H1 (cell line): ENCODE results near the gene MYO5A. TPM values are rescaled to one million over a fixed set of nuclear protein-coding genes. Genes with fewer than 3 reads are reported as not detected.

ENCODE experiments used
- CTCF ChIA-PET: fragments of 300-600 bp; sonication (Branson Sonifier 250); formaldehyde crosslinking; loops from one replicate; lab custom pipeline; 2021; ENCODE audit not compliant: partially characterized antibody; lab: Charles Lee
- POLR2A ChIA-PET: fragments of 300-600 bp; sonication (Branson Sonifier 250); formaldehyde crosslinking; loops from one replicate; lab custom pipeline; 2021; ENCODE audit warnings: inconsistent platforms; ENCODE audit not compliant: partially characterized antibody; lab: Charles Lee
- DNase-seq, 2 experiments: peaks; one replicate each; pipeline versions ENCODE4 v3.0.0 to v3.0.0-alpha.2; 2010 to 2022; ENCODE audit warnings: low spot score in 2 of 2, low read depth in 1 of 2, mixed read lengths in 1 of 2
- FAIRE-seq: peaks from 2 replicates; lab custom pipeline; 2011; peaks lifted over from hg19 to GRCh38; lab: Jason Lieb, UNC
- H2AFZ ChIP-seq: 2 replicates; pipeline ENCODE4 v1.8.1; 2012; ENCODE audit warnings: low read length, inconsistent platforms
- H2AK5ac ChIP-seq: 2 replicates; pipeline ENCODE4 v1.6.1; 2013; ENCODE audit warnings: low read depth, low read length
- H2BK120ac ChIP-seq: replicated peaks from 2 replicates; pipeline ENCODE3; 2013; ENCODE audit warnings: low read depth, low read length, inconsistent platforms
- H2BK12ac ChIP-seq: 2 replicates; pipeline ENCODE4 v1.6.1; 2013; ENCODE audit warnings: low read depth, low read length
- H2BK15ac ChIP-seq: 2 replicates; pipeline ENCODE4 v1.6.1; 2013; ENCODE audit warnings: low read length
- H2BK20ac ChIP-seq: 2 replicates; pipeline ENCODE4 v1.6.1; 2013; ENCODE audit warnings: low read length
- H2BK5ac ChIP-seq: 2 replicates; pipeline ENCODE4 v1.6.1; 2013; ENCODE audit warnings: low read depth, low read length
- H3K14ac ChIP-seq: 2 replicates; pipeline ENCODE4 v1.6.1; 2013; ENCODE audit warnings: inconsistent platforms; ENCODE audit not compliant: insufficient read length
- H3K18ac ChIP-seq: 2 replicates; pipeline ENCODE4 v1.6.1; 2013; ENCODE audit warnings: low read length; ENCODE audit errors: extremely low read depth
- H3K23ac ChIP-seq: 2 replicates; pipeline ENCODE4 v1.6.1; 2013; ENCODE audit warnings: inconsistent platforms; ENCODE audit not compliant: insufficient read length
- H3K23me2 ChIP-seq: 2 replicates; pipeline ENCODE4 v1.6.1; 2013; ENCODE audit warnings: low read depth, low read length
- H3K27ac ChIP-seq: 2 replicates; pipeline ENCODE4 v1.6.1; 2011; ENCODE audit warnings: low read depth, low read length, inconsistent platforms
- H3K27me3 ChIP-seq, 4 experiments: replicated peaks in 1 of 4; 1 replicate in 1 of 4; 2 replicates in 3 of 4; pipeline versions ENCODE4 v1.6.1 to v1.8.1; 2011 to 2013; ENCODE audit warnings: low read length in 3 of 4, mild to moderate bottlenecking in 3 of 4, inconsistent platforms in 2 of 4, mixed read lengths in 2 of 4, moderate library complexity in 1 of 4; ENCODE audit not compliant: control insufficient read depth in 3 of 4, insufficient read depth in 3 of 4; ENCODE audit errors: extremely low read depth in 1 of 4
- H3K36me3 ChIP-seq, 4 experiments: 2 replicates each; pipeline versions ENCODE4 v1.6.1 to v1.8.1; 2011 to 2013; ENCODE audit warnings: mild to moderate bottlenecking in 4 of 4, low read length in 3 of 4, moderate library complexity in 2 of 4, control low read depth in 1 of 4, inconsistent platforms in 1 of 4; ENCODE audit not compliant: insufficient read depth in 4 of 4, control insufficient read depth in 2 of 4
- H3K4ac ChIP-seq: replicated peaks from 2 replicates; pipeline ENCODE3; 2013; ENCODE audit warnings: low read length, low read depth, mixed read lengths, inconsistent platforms; ENCODE audit not compliant: insufficient read length
- H3K4me1 ChIP-seq, 4 experiments: replicated peaks in 1 of 4; 1 replicate in 1 of 4; 2 replicates in 3 of 4; pipeline versions ENCODE4 v1.6.1 to v1.8.1; 2011 to 2013; ENCODE audit warnings: low read length in 3 of 4, inconsistent platforms in 2 of 4, mixed read lengths in 1 of 4; ENCODE audit not compliant: insufficient read depth in 4 of 4, control insufficient read depth in 3 of 4
- H3K4me2 ChIP-seq, 2 experiments: 2 replicates each; pipeline versions ENCODE4 v1.6.1 to v1.8.1; 2011 to 2013; ENCODE audit warnings: low read depth in 2 of 2, low read length in 2 of 2, control low read depth in 1 of 2, inconsistent platforms in 1 of 2, mild to moderate bottlenecking in 1 of 2; ENCODE audit not compliant: insufficient read depth in 1 of 2
- H3K4me3 ChIP-seq, 4 experiments: fragments of 200-600, 300-600 bp in 1 of 4; sonication (generic), shearing (Covaris generic), sonication (Bioruptor Twin) in 1 of 4; 2 replicates each; pipeline versions ENCODE4 v1.5.1 to v1.8.1; 2011 to 2016; ENCODE audit warnings: low read length in 4 of 4, low read depth in 3 of 4, control low read depth in 2 of 4, inconsistent platforms in 2 of 4, mild to moderate bottlenecking in 2 of 4, mixed read lengths in 1 of 4, moderate library complexity in 1 of 4; ENCODE audit not compliant: insufficient read depth in 2 of 4; ENCODE audit errors: extremely low read depth in 1 of 4
- H3K56ac ChIP-seq: replicated peaks from 2 replicates; pipeline ENCODE3; 2013; ENCODE audit warnings: low read depth, mild to moderate bottlenecking, mixed read lengths, low read length, inconsistent platforms; ENCODE audit not compliant: insufficient read length
- H3K79me1 ChIP-seq: 2 replicates; pipeline ENCODE4 v1.6.1; 2013; ENCODE audit warnings: low read depth, low read length, control low read depth
- H3K79me2 ChIP-seq, 2 experiments: 2 replicates each; pipeline versions ENCODE4 v1.6.1 to v1.8.1; 2012 to 2013; ENCODE audit warnings: low read length in 2 of 2, mild to moderate bottlenecking in 2 of 2, inconsistent platforms in 1 of 2; ENCODE audit not compliant: insufficient read depth in 2 of 2, control insufficient read depth in 1 of 2
- H3K9ac ChIP-seq, 4 experiments: replicated peaks in 1 of 4; 1 replicate in 1 of 4; 2 replicates in 3 of 4; pipeline versions ENCODE4 v1.6.1 to v1.8.1; 2011 to 2013; ENCODE audit warnings: low read depth in 3 of 4, low read length in 3 of 4, control low read depth in 2 of 4, mild to moderate bottlenecking in 2 of 4, moderate library complexity in 2 of 4, inconsistent platforms in 1 of 4; ENCODE audit errors: extremely low read depth in 1 of 4
- H3K9me3 ChIP-seq, 2 experiments: 2 replicates each; pipeline versions ENCODE4 v1.6.1 to v1.8.1; 2012 to 2013; ENCODE audit warnings: mild to moderate bottlenecking in 2 of 2, moderate library complexity in 2 of 2, control low read depth in 1 of 2, inconsistent platforms in 1 of 2, low read depth in 1 of 2, low read length in 1 of 2, mixed read lengths in 1 of 2; ENCODE audit not compliant: insufficient read depth in 2 of 2
- H4K20me1 ChIP-seq, 2 experiments: replicated peaks in 1 of 2; 2 replicates each; pipeline versions ENCODE3 to v1.8.1; 2011 to 2013; ENCODE audit warnings: inconsistent platforms in 2 of 2, low read length in 2 of 2, mild to moderate bottlenecking in 1 of 2; ENCODE audit not compliant: insufficient read depth in 2 of 2, control insufficient read depth in 1 of 2
- H4K5ac ChIP-seq: 2 replicates; pipeline ENCODE4 v1.6.1; 2013; ENCODE audit warnings: low read length, low read depth, mixed read lengths, inconsistent platforms; ENCODE audit not compliant: insufficient read length
- H4K8ac ChIP-seq: 2 replicates; pipeline ENCODE4 v1.8.0; 2013; ENCODE audit warnings: mild to moderate bottlenecking, moderate library complexity, low read length, inconsistent platforms; ENCODE audit not compliant: insufficient read depth; ENCODE audit errors: extremely low read depth
- H4K91ac ChIP-seq: replicated peaks from 2 replicates; pipeline ENCODE3; 2013; ENCODE audit warnings: low read length, mixed read lengths, inconsistent platforms; ENCODE audit not compliant: insufficient read length
- CTCF ChIP-seq, 3 experiments: IDR thresholded peaks; 1 replicate in 2 of 3; 2 replicates in 1 of 3; pipeline versions ENCODE4 v1.5.1 to v1.6.1; 2011; ENCODE audit warnings: low read length in 3 of 3, mild to moderate bottlenecking in 3 of 3, inconsistent platforms in 2 of 3, low read depth in 1 of 3, moderate library complexity in 1 of 3; ENCODE audit not compliant: insufficient read depth in 1 of 3; ENCODE audit errors: control extremely low read depth in 1 of 3
- KDM5A ChIP-seq: fragments of 200-600 bp; IDR thresholded peaks from 2 replicates; pipeline ENCODE4 v1.7.1; 2012; ENCODE audit warnings: mild to moderate bottlenecking, low read length, inconsistent platforms, mixed read lengths
- RAD21 ChIP-seq, 2 experiments: IDR thresholded peaks in 1 of 2; conservative IDR thresholded peaks in 1 of 2; 2 replicates each; pipeline ENCODE4 v1.6.1; 2011; ENCODE audit warnings: low read depth in 2 of 2, low read length in 2 of 2, improper control_type of control experiment in 1 of 2, inconsistent platforms in 1 of 2, mild to moderate bottlenecking in 1 of 2, moderate library complexity in 1 of 2
- WGBS, 2 experiments: shearing (Covaris generic) in 1 of 2; methylation state at CpG; one replicate each; pipeline versions ENCODE4 v1.1.6 to v1.1.7; 2013 to 2015; ENCODE audit warnings: low lambda C conversion rate in 2 of 2, mixed read lengths in 2 of 2, inconsistent platforms in 1 of 2, low coverage in 1 of 2, missing lambda C conversion rate in 1 of 2; ENCODE audit not compliant: insufficient replicate concordance in 2 of 2, insufficient coverage in 1 of 2, insufficient read length in 1 of 2; ENCODE audit errors: extremely low coverage in 1 of 2, missing lambda C conversion rate in 1 of 2; 5-methylcytosine and 5-hydroxymethylcytosine counted together
- polyA plus RNA-seq, 7 experiments: library from polyadenylated mRNA; depleted of rRNA in 3 of 7; stranded (reverse) in 5 of 7; unstranded in 2 of 7; fragments of >200 nt in 5 of 7; fragments of 200-250 nt in 2 of 7; gene quantifications; 1 replicate in 5 of 7; 2 replicates in 1 of 7; 4 replicates in 1 of 7; pipeline versions ENCODE4 v1.2.1 to v1.2.3, GENCODE V29; 2011 to 2013; ENCODE audit warnings: missing spikeins in 2 of 7, mixed read lengths in 2 of 7
- total RNA-seq: library from RNA; stranded (reverse); fragmentation: NEBNext Ultra II Directional; extraction: Animal tissue kit (Norgen Biotek cat#: 25700); gene quantifications from 2 replicates; pipeline ENCODE4 v1.2.1, GENCODE V29; 2021

Gene MYO5A
- total and polyA plus RNA-seq, 2 of the 8 experiments (the other 6 are each of a cell fraction or from before 2014, with no cell fraction given): 11.4 to 24.7 TPM

- no peak overlapping the region for H3K4ac ChIP-seq
- H3K27me3 ChIP-seq: no peaks in the 10 kb centered on the region
- H2BK20ac ChIP-seq: no peak overlapping the region
- CTCF ChIA-PET: interaction anchor here (1.0 to 2.4 kb wide), 4 partner anchors 12 to 93 kb away, joined by 3 to 9 read pairs (median 4); no protein-coding TSS in a partner anchor
- 89% methylated on average over 2 of the region's 2 CpGs; no CpG with 5 or more reads in 1 of the 2 experiments for WGBS, 2 experiments
- H2BK120ac ChIP-seq: no peak overlapping the region
- no peak overlapping the region for H3K4me2 ChIP-seq
- no peak overlapping the region for H3K23ac ChIP-seq
- no peak overlapping the region for H4K5ac ChIP-seq
- DNase-seq: no peak
- H3K56ac ChIP-seq: no peak overlapping the region
- no peak overlapping the region for H3K14ac ChIP-seq
- H3K18ac ChIP-seq: no peak overlapping the region
- H2BK12ac ChIP-seq: no peak overlapping the region
- no peak overlapping the region for H2AK5ac ChIP-seq
- FAIRE-seq: no peak
- TF ChIP-seq CTCF (IDR thresholded peaks at IDR 0.05; ENCODE audit: control extremely low read depth in 1 of 3, insufficient read depth in 1 of 3, low read depth in 1 of 3, low read length in 3 of 3) (peak in 1 of 3 experiments; percentile 28; a peak in 1 of 4 replicates), KDM5A (no peak), RAD21 (IDR thresholded peaks at IDR 0.05 in 1 of 2, conservative IDR thresholded peaks at IDR 0.05 in 1 of 2; ENCODE audit: low read depth in 2 of 2, low read length in 2 of 2) (peak in 1 of 2 experiments; percentile 33; a peak in 1 of 4 replicates)
- no peaks in the 10 kb centered on the region for H3K23me2 ChIP-seq
- H3K79me2 ChIP-seq: no peaks in the 10 kb centered on the region
- H2AFZ ChIP-seq: no peak overlapping the region
- no peak overlapping the region for H3K4me3 ChIP-seq
- H3K79me1 ChIP-seq: no peaks in the 10 kb centered on the region
- no peak overlapping the region for H2BK15ac ChIP-seq
- H4K20me1 ChIP-seq: no peaks in the 10 kb centered on the region
- POLR2A ChIA-PET: no interaction called here
- H3K9ac ChIP-seq: no peak overlapping the region
- H2BK5ac ChIP-seq: no peak overlapping the region
- no peak overlapping the region for H4K91ac ChIP-seq
- H4K8ac ChIP-seq: no peak overlapping the region
- H3K27ac ChIP-seq: no peak overlapping the region
- H3K4me1 ChIP-seq: no peaks in the 10 kb centered on the region
- no peaks in the 10 kb centered on the region for H3K9me3 ChIP-seq
- H3K36me3 ChIP-seq: peaks cover 0 to 8% (median 3%) of the 10 kb centered on the region in 4 experiments; a peak in 3 of 8 replicates
Observed at GRCh38 chr15:52350423-52350822, 178.3 kb downstream of the MYO5A start.
